ENCODE data around the gene PIGZ.
A peak's percentile ranks its signal among the peaks of the same experiment; 100 is the strongest.

Gene PIGZ

GRCh38 chr3:196968233-196969133 is at the start of gene PIGZ:
Gene PIGZ, minus strand, starts transcription at chr3:196968833. Its CDS starts 16,802 bp downstream, at chr3:196952031.
- H4K20me1 ChIP-seq = no peaks in the 10 kb centered on the region
- H3K4me3 ChIP-seq = peak within 1 kb of the TSS; percentile 92
- peaks cover 25% of the 10 kb centered on the region for H3K27me3 ChIP-seq
- H3K9ac ChIP-seq = peak within 1 kb of the TSS; percentile 88
- peak within 1 kb of the TSS; percentile 93 for H3K4me2 ChIP-seq
- H3K9me3 ChIP-seq = peaks cover 8% of the 10 kb centered on the region; the same call in 1 of the 2 replicates
- peak within 1 kb of the TSS; percentile 92 for H3K27ac ChIP-seq
- H3K4me1 ChIP-seq = peaks cover 28% of the 10 kb centered on the region
- peaks cover 20% of the 10 kb centered on the region; the same call in 1 of the 2 replicates for H3K36me3 ChIP-seq
- no peak for TF ChIP-seq Cebpa-rat (IDR thresholded peaks at IDR 0.05)

- no peak overlapping the region for H3K4me3 ChIP-seq
- no peak overlapping the region for H3K27ac ChIP-seq
- H3K4me2 ChIP-seq = peak overlapping the region; percentile 83; the same call in 1 of the 2 replicates
- H4K20me1 ChIP-seq = 0 out of 2 replicates have a peak, but pooled peaks cover 7% of the 10 kb centered on the region
- peaks cover 8% of the 10 kb centered on the region for H3K36me3 ChIP-seq
- H3K9ac ChIP-seq = no peak overlapping the region
- no peaks in the 10 kb centered on the region for H3K9me3 ChIP-seq
- no peaks in the 10 kb centered on the region for H3K27me3 ChIP-seq
- H3K4me1 ChIP-seq = peaks cover 87% of the 10 kb centered on the region
- no peak for TF ChIP-seq Cebpa-rat (IDR thresholded peaks at IDR 0.05)
Observed at GRCh38 chr3:197017003-197017402, 48.4 kb upstream of the PIGZ start.

- Histone ChIP-seq H3K4me2 (peak overlapping the region; percentile 83), H3K27ac (no peak overlapping the region), H3K9ac (no peak overlapping the region), H3K4me1 (peaks cover 87% of the 10 kb centered on the region), H3K36me3 (peaks cover 16% of the 10 kb centered on the region), H3K9me3 (no peaks in the 10 kb centered on the region), H4K20me1 (0 out of 2 replicates have a peak, but pooled peaks cover 9% of the 10 kb centered on the region), H3K27me3 (no peaks in the 10 kb centered on the region), H3K4me3 (no peak overlapping the region)
- TF ChIP-seq Cebpa-rat (IDR thresholded peaks at IDR 0.05) = no peak
Observed at GRCh38 chr3:197015790-197016736, 47.4 kb upstream of the PIGZ start.

- no peak overlapping the region for H3K9ac ChIP-seq
- no peak for TF ChIP-seq Cebpa-rat (IDR thresholded peaks at IDR 0.05)
- H4K20me1 ChIP-seq = 0 out of 2 replicates have a peak, but pooled peaks cover 15% of the 10 kb centered on the region
- peaks cover 87% of the 10 kb centered on the region for H3K4me1 ChIP-seq
- peak overlapping the region; percentile 83 for H3K4me2 ChIP-seq
- H3K27ac ChIP-seq = no peak overlapping the region
- H3K27me3 ChIP-seq = no peaks in the 10 kb centered on the region
- no peak overlapping the region for H3K4me3 ChIP-seq
- peaks cover 16% of the 10 kb centered on the region for H3K36me3 ChIP-seq
- H3K9me3 ChIP-seq = no peaks in the 10 kb centered on the region
Observed at GRCh38 chr3:197014942-197015575, 46.4 kb upstream of the PIGZ start.

- peaks cover 20% of the 10 kb centered on the region for H3K36me3 ChIP-seq
- no peaks in the 10 kb centered on the region for H3K27me3 ChIP-seq
- H3K9me3 ChIP-seq = no peaks in the 10 kb centered on the region
- H3K9ac ChIP-seq = no peak overlapping the region
- no peak overlapping the region for H3K27ac ChIP-seq
- no peak for TF ChIP-seq Cebpa-rat (IDR thresholded peaks at IDR 0.05)
- H3K4me2 ChIP-seq = peak overlapping the region; percentile 85
- H3K4me1 ChIP-seq = peaks cover 87% of the 10 kb centered on the region
- no peak overlapping the region for H3K4me3 ChIP-seq
- 0 out of 2 replicates have a peak, but pooled peaks cover 15% of the 10 kb centered on the region for H4K20me1 ChIP-seq
Observed at GRCh38 chr3:197014024-197014423, 45.4 kb upstream of the PIGZ start.

GRCh38 chr3:197012540-197012883 is 43.9 kb upstream of the PIGZ start:
- TF ChIP-seq Cebpa-rat (IDR thresholded peaks at IDR 0.05) = no peak
- no peak overlapping the region for H3K4me3 ChIP-seq
- no peak overlapping the region for H3K27ac ChIP-seq
- H3K4me2 ChIP-seq = peak overlapping the region; percentile 85
- no peak overlapping the region for H3K9ac ChIP-seq
- no peaks in the 10 kb centered on the region for H3K27me3 ChIP-seq
- 0 out of 2 replicates have a peak, but pooled peaks cover 15% of the 10 kb centered on the region for H4K20me1 ChIP-seq
- H3K4me1 ChIP-seq = peaks cover 96% of the 10 kb centered on the region
- no peaks in the 10 kb centered on the region for H3K9me3 ChIP-seq
- peaks cover 31% of the 10 kb centered on the region for H3K36me3 ChIP-seq

GRCh38 chr3:197011780-197012539 is 43.3 kb upstream of the PIGZ start:
- Histone ChIP-seq H3K9ac (0 out of 2 replicates have a peak overlapping the region, but pooled peaks have one; percentile 14), H3K4me1 (peaks cover 93% of the 10 kb centered on the region), H3K27ac (no peak overlapping the region), H3K4me3 (no peak overlapping the region), H3K27me3 (no peaks in the 10 kb centered on the region), H3K4me2 (peak overlapping the region; percentile 85), H4K20me1 (0 out of 2 replicates have a peak, but pooled peaks cover 15% of the 10 kb centered on the region), H3K9me3 (no peaks in the 10 kb centered on the region), H3K36me3 (peaks cover 33% of the 10 kb centered on the region)
- TF ChIP-seq Cebpa-rat (IDR thresholded peaks at IDR 0.05) = no peak

- Histone ChIP-seq H3K4me1 (peaks cover 91% of the 10 kb centered on the region), H3K4me2 (peak overlapping the region; percentile 85), H3K4me3 (peak overlapping the region; percentile 4; the same call in 1 of the 2 replicates), H3K36me3 (peaks cover 42% of the 10 kb centered on the region), H4K20me1 (0 out of 2 replicates have a peak, but pooled peaks cover 15% of the 10 kb centered on the region), H3K27ac (peak overlapping the region; percentile 46; the same call in 1 of the 2 replicates), H3K9ac (peak overlapping the region; percentile 49; the same call in 1 of the 2 replicates), H3K9me3 (no peaks in the 10 kb centered on the region), H3K27me3 (no peaks in the 10 kb centered on the region)
- TF ChIP-seq Cebpa-rat (IDR thresholded peaks at IDR 0.05) = no peak
Observed at GRCh38 chr3:197010556-197011351, 42.1 kb upstream of the PIGZ start.

Measured in BLaER1 (cell line).